ENCODE measurements around the gene ZNRF2.

GRCh38 chr7:30241767-30242166, 42.6 kb upstream of the ZNRF2 start:
- TF ChIP-seq MYC (IDR thresholded peaks at IDR 0.05; ENCODE audit: low read depth, low read length): no peak
- no peak for TF ChIP-seq MAX (IDR thresholded peaks at IDR 0.05; ENCODE audit: insufficient read depth, insufficient read length)
- TF ChIP-seq CTCF (IDR thresholded peaks at IDR 0.05; ENCODE audit: extremely low read depth in 1 of 2, insufficient read depth in 1 of 2, low read depth in 1 of 2, low read length in 2 of 2): no peak

Data from endothelial cell of umbilical vein (primary cell).